CD14-positive monocyte (primary cell): ENCODE results near the gene CCT3. TPM values are rescaled to one million over a fixed set of nuclear protein-coding genes. Genes with fewer than 3 reads are reported as not detected.

ENCODE experiments used
- DNase-seq, 3 donors: peaks; one replicate each; pipeline ENCODE4 v3.0.0-alpha.2; 2011 to 2022
- H2AFZ ChIP-seq: 2 replicates; pipeline ENCODE4 v1.6.0; 2012; ENCODE audit warnings: mild to moderate bottlenecking, low read depth, low read length, inconsistent platforms; ENCODE audit not compliant: insufficient read depth, poor library complexity, severe bottlenecking
- H3K27ac ChIP-seq, 2 donors: 1 replicate in 1 of 2; 2 replicates in 1 of 2; pipeline ENCODE4 v1.5.1; 2012 to 2013; ENCODE audit warnings: low read length in 2 of 2, control low read depth in 1 of 2, inconsistent platforms in 1 of 2, low read depth in 1 of 2, mild to moderate bottlenecking in 1 of 2
- H3K27me3 ChIP-seq, 2 donors: one replicate each; pipeline versions ENCODE4 v1.6.0 to v1.6.1; 2011 to 2013; ENCODE audit warnings: low read length in 2 of 2; ENCODE audit not compliant: control insufficient read depth in 2 of 2, insufficient read depth in 2 of 2
- H3K36me3 ChIP-seq, 2 donors: replicated peaks in 1 of 2; 1 replicate in 1 of 2; 2 replicates in 1 of 2; pipeline versions ENCODE4 v1.5.1 to v1.6.1; 2012 to 2013; ENCODE audit warnings: low read length in 2 of 2, control low read depth in 1 of 2, inconsistent platforms in 1 of 2, mild to moderate bottlenecking in 1 of 2; ENCODE audit not compliant: insufficient read depth in 2 of 2, control insufficient read depth in 1 of 2
- H3K4me1 ChIP-seq, 2 donors: 1 replicate in 1 of 2; 2 replicates in 1 of 2; pipeline versions ENCODE4 v1.5.1 to v1.6.1; 2012 to 2013; ENCODE audit warnings: low read length in 2 of 2, control low read depth in 1 of 2, inconsistent platforms in 1 of 2, mild to moderate bottlenecking in 1 of 2, moderate library complexity in 1 of 2; ENCODE audit not compliant: insufficient read depth in 2 of 2, control insufficient read depth in 1 of 2
- H3K4me2 ChIP-seq: replicated peaks from 2 replicates; pipeline ENCODE3; 2012; ENCODE audit warnings: low read length, moderate library complexity, mild to moderate bottlenecking; ENCODE audit not compliant: poor library complexity, severe bottlenecking; ENCODE audit errors: extremely low read depth
- H3K4me3 ChIP-seq, 3 experiments: fragments of 200-600 bp in 1 of 3; sonication (generic) in 1 of 3; replicated peaks in 1 of 3; 1 replicate in 2 of 3; 2 replicates in 1 of 3; pipeline ENCODE4 v1.5.1; 2011 to 2013; ENCODE audit warnings: low read length in 3 of 3, mild to moderate bottlenecking in 3 of 3, control low read depth in 2 of 3, low read depth in 2 of 3, inconsistent platforms in 1 of 3, moderate library complexity in 1 of 3
- H3K79me2 ChIP-seq: 2 replicates; pipeline ENCODE4 v1.6.0; 2012; ENCODE audit warnings: mild to moderate bottlenecking, control low read depth, inconsistent platforms, low read length, moderate library complexity; ENCODE audit not compliant: insufficient read depth
- H3K9ac ChIP-seq: 2 replicates; pipeline ENCODE4 v1.6.0; 2017; ENCODE audit warnings: low read length, mild to moderate bottlenecking; ENCODE audit not compliant: insufficient read depth, poor library complexity, severe bottlenecking
- H3K9me3 ChIP-seq, 2 donors: replicated peaks in 1 of 2; 1 replicate in 1 of 2; 2 replicates in 1 of 2; pipeline versions ENCODE4 v1.5.1 to v1.6.1; 2012 to 2013; ENCODE audit warnings: low read length in 2 of 2, control low read depth in 1 of 2; ENCODE audit not compliant: control insufficient read depth in 1 of 2, insufficient read depth in 1 of 2
- H4K20me1 ChIP-seq: 2 replicates; pipeline ENCODE4 v1.6.0; 2012; ENCODE audit warnings: mild to moderate bottlenecking, low read length, control low read depth, moderate library complexity; ENCODE audit not compliant: insufficient read depth
- H3K27ac Mint-ChIP-seq, 7 donors: one replicate each; pipeline ENCODE4 v1.8.0; 2020; ENCODE audit warnings: mild to moderate bottlenecking in 7 of 7, mixed read lengths in 7 of 7, moderate library complexity in 6 of 7, inconsistent platforms in 2 of 7
- H3K27me3 Mint-ChIP-seq, 3 donors: one replicate each; pipeline ENCODE4 v1.8.0; 2021 to 2022; ENCODE audit warnings: low read depth in 3 of 3, mild to moderate bottlenecking in 3 of 3, mixed read lengths in 3 of 3, moderate library complexity in 3 of 3, inconsistent platforms in 1 of 3
- H3K36me3 Mint-ChIP-seq, 2 donors: one replicate each; pipeline ENCODE4 v1.8.0; 2020; ENCODE audit warnings: mixed read lengths in 2 of 2, inconsistent platforms in 1 of 2, mild to moderate bottlenecking in 1 of 2
- H3K4me1 Mint-ChIP-seq: one replicate; pipeline ENCODE4 v1.8.0; 2020; ENCODE audit warnings: mild to moderate bottlenecking, mixed read lengths
- H3K4me3 Mint-ChIP-seq, 2 donors: one replicate each; pipeline ENCODE4 v1.8.0; 2020; ENCODE audit warnings: mild to moderate bottlenecking in 2 of 2, mixed read lengths in 2 of 2, moderate library complexity in 1 of 2
- H3K9me3 Mint-ChIP-seq, 7 donors: one replicate each; pipeline ENCODE4 v1.8.0; 2020 to 2022; ENCODE audit warnings: mixed read lengths in 7 of 7, mild to moderate bottlenecking in 6 of 7, moderate library complexity in 6 of 7, inconsistent platforms in 2 of 7
- CTCF ChIP-seq: fragments of 200-600 bp; IDR thresholded peaks from one replicate; pipeline ENCODE4 v1.8.0; 2022; ENCODE audit warnings: antibody characterized with exemption, mild to moderate bottlenecking
- WGBS: methylation state at CpG from one replicate; pipeline ENCODE4 v1.1.5; 2013; ENCODE audit warnings: missing lambda C conversion rate; ENCODE audit not compliant: insufficient coverage; 5-methylcytosine and 5-hydroxymethylcytosine counted together
- intact Hi-C, 2 donors: fragments of 100-400 bp; cut with micrococcal nuclease; formaldehyde crosslinking; loops; one replicate each; pipeline versions ENCODE4 v1.15.0 to v1.15.1; 2023
- polyA plus RNA-seq, 3 donors: library from polyadenylated mRNA; depleted of rRNA in 1 of 3; unstranded in 2 of 3; stranded (reverse) in 1 of 3; fragments of 300-500 nt in 2 of 3; fragments of >200 nt in 1 of 3; fragmentation: Illumina TruSeq in 2 of 3; gene quantifications; 1 replicate in 2 of 3; 2 replicates in 1 of 3; pipeline ENCODE4 v1.2.3, GENCODE V29; 2012 to 2021

The CCT3 gene
- polyA plus RNA-seq, 3 donors: 65.3 to 97.3 (median 94.8) TPM

GRCh38 chr1:156282479-156283222 is 55.4 kb downstream of the CCT3 start, which contains the start of gene SMG5:
SMG5 (minus strand) TSS chr1:156282825; CDS start chr1:156282680, 145 bp downstream.
- Histone ChIP-seq H3K4me3 (peak within 1 kb of the TSS; percentile 63 to 96 (median 94)), H4K20me1 (peaks cover 44% of the 10 kb centered on the region), H3K27ac (peak within 1 kb of the TSS; percentile 79 to 82), H3K9me3 (no peaks in the 10 kb centered on the region), H3K79me2 (peaks cover 66% of the 10 kb centered on the region), H3K4me2 (peak within 1 kb of the TSS; percentile 90), H3K36me3 (peaks cover 27 to 38% of the 10 kb centered on the region in 2 donors), H3K27me3 (no peaks in the 10 kb centered on the region), H3K4me1 (peaks cover 68 to 72% of the 10 kb centered on the region in 2 donors), H2AFZ (peak within 1 kb of the TSS; percentile 82), H3K9ac (peak within 1 kb of the TSS; percentile 85)
- Mint-ChIP-seq H3K9me3 (no peaks in the 10 kb centered on the region), H3K27ac (peak within 1 kb of the TSS; percentile 87 to 95 (median 93)), H3K36me3 (peaks cover 21 to 42% of the 10 kb centered on the region in 2 donors), H3K4me1 (peaks cover 60% of the 10 kb centered on the region), H3K4me3 (peak within 1 kb of the TSS; percentile 90 to 94), H3K27me3 (no peaks in the 10 kb centered on the region)
- under 1% methylated on average over 36 of the region's 50 CpGs for WGBS
- intact Hi-C loops: no loop called here
- TF ChIP-seq CTCF: no peak
- DNase-seq: peak; percentile 97

- peak overlapping the region; percentile 79 to 82 for H3K27ac ChIP-seq
- Mint-ChIP-seq H3K4me3 (peak overlapping the region; percentile 90 to 94), H3K27me3 (no peaks in the 10 kb centered on the region), H3K27ac (peak overlapping the region; percentile 87 to 95 (median 92)), H3K4me1 (peaks cover 67% of the 10 kb centered on the region), H3K9me3 (no peaks in the 10 kb centered on the region), H3K36me3 (peaks cover 22 to 45% of the 10 kb centered on the region in 2 donors)
- H3K36me3 ChIP-seq: peaks cover 29 to 39% of the 10 kb centered on the region in 2 donors
- H3K4me3 ChIP-seq: peak overlapping the region; percentile 63 to 96 (median 94)
- 3% methylated on average over 15 of the region's 22 CpGs for WGBS
- H4K20me1 ChIP-seq: peaks cover 46% of the 10 kb centered on the region
- TF ChIP-seq CTCF: no peak
- peak overlapping the region; percentile 90 for H3K4me2 ChIP-seq
- H3K9ac ChIP-seq: peak overlapping the region; percentile 85
- peak in 1 of 3 donors; percentile 33 for DNase-seq
- H2AFZ ChIP-seq: peak overlapping the region; percentile 82
- peaks cover 76 to 79% of the 10 kb centered on the region in 2 donors for H3K4me1 ChIP-seq
- peaks cover 66% of the 10 kb centered on the region for H3K79me2 ChIP-seq
- intact Hi-C loops: no loop called here
- no peaks in the 10 kb centered on the region for H3K27me3 ChIP-seq
- no peaks in the 10 kb centered on the region for H3K9me3 ChIP-seq
Measured at GRCh38 chr1:156281693-156282478, 56.2 kb downstream of the CCT3 start.
